Measurements from ENCODE around the gene TSTD2.

TSTD2 gene

GRCh38 chr9:97567894-97568202, 65.3 kb downstream of the TSTD2 start:
- Mint-ChIP-seq H3K27me3 (no peaks in the 10 kb centered on the region), H3K4me3 (no peak overlapping the region), H3K4me1 (ENCODE audit: low read depth) (no peaks in the 10 kb centered on the region), H3K36me3 (ENCODE audit: low read depth) (no peaks in the 10 kb centered on the region), H3K27ac (no peak overlapping the region), H3K9me3 (no peaks in the 10 kb centered on the region)

GRCh38 chr9:97567182-97567893, 65.8 kb downstream of the TSTD2 start:
- Mint-ChIP-seq H3K9me3 (no peaks in the 10 kb centered on the region), H3K4me3 (no peak overlapping the region), H3K27ac (no peak overlapping the region)

GRCh38 chr9:97565262-97565661, 67.9 kb downstream of the TSTD2 start:
- Mint-ChIP-seq H3K36me3 (ENCODE audit: low read depth) (no peaks in the 10 kb centered on the region), H3K9me3 (no peaks in the 10 kb centered on the region), H3K4me3 (no peak overlapping the region), H3K27me3 (peaks cover under 1% of the 10 kb centered on the region), H3K27ac (no peak overlapping the region), H3K4me1 (ENCODE audit: low read depth) (no peaks in the 10 kb centered on the region)

More at GRCh38 chr9:97567182-97567893, 65.8 kb downstream of the TSTD2 start:
- no peaks in the 10 kb centered on the region for H3K27me3 Mint-ChIP-seq
- no peaks in the 10 kb centered on the region for H3K36me3 Mint-ChIP-seq (ENCODE audit: low read depth)
- H3K4me1 Mint-ChIP-seq (ENCODE audit: low read depth): no peaks in the 10 kb centered on the region

GRCh38 chr9:97564291-97565175, 68.6 kb downstream of the TSTD2 start:
- Mint-ChIP-seq H3K4me1 (ENCODE audit: low read depth) (peaks cover 3% of the 10 kb centered on the region), H3K4me3 (no peak overlapping the region), H3K27me3 (peaks cover 8% of the 10 kb centered on the region), H3K27ac (no peak overlapping the region), H3K36me3 (ENCODE audit: low read depth) (no peaks in the 10 kb centered on the region), H3K9me3 (no peaks in the 10 kb centered on the region)

GRCh38 chr9:97563458-97564135, 69.6 kb downstream of the TSTD2 start:
- Mint-ChIP-seq H3K36me3 (ENCODE audit: low read depth) (no peaks in the 10 kb centered on the region), H3K4me3 (no peak overlapping the region), H3K27ac (no peak overlapping the region), H3K27me3 (peaks cover 13% of the 10 kb centered on the region), H3K9me3 (no peaks in the 10 kb centered on the region), H3K4me1 (ENCODE audit: low read depth) (peaks cover 9% of the 10 kb centered on the region)

- Mint-ChIP-seq H3K27ac (no peak overlapping the region), H3K4me3 (no peak overlapping the region), H3K36me3 (ENCODE audit: low read depth) (no peaks in the 10 kb centered on the region), H3K9me3 (no peaks in the 10 kb centered on the region), H3K27me3 (peaks cover 17% of the 10 kb centered on the region), H3K4me1 (ENCODE audit: low read depth) (peaks cover 9% of the 10 kb centered on the region)
Observed at GRCh38 chr9:97562542-97562941, 70.6 kb downstream of the TSTD2 start.

- Mint-ChIP-seq H3K27ac (no peak overlapping the region), H3K4me3 (no peak overlapping the region), H3K36me3 (ENCODE audit: low read depth) (no peaks in the 10 kb centered on the region), H3K9me3 (no peaks in the 10 kb centered on the region), H3K4me1 (ENCODE audit: low read depth) (peaks cover 9% of the 10 kb centered on the region), H3K27me3 (peaks cover 22% of the 10 kb centered on the region)
Observed at GRCh38 chr9:97561501-97561900, 71.7 kb downstream of the TSTD2 start.

GRCh38 chr9:97560851-97561250, 72.3 kb downstream of the TSTD2 start:
- no peak overlapping the region for H3K4me3 Mint-ChIP-seq
- H3K27me3 Mint-ChIP-seq: peaks cover 23% of the 10 kb centered on the region
- H3K4me1 Mint-ChIP-seq (ENCODE audit: low read depth): peaks cover 9% of the 10 kb centered on the region
- H3K9me3 Mint-ChIP-seq: no peaks in the 10 kb centered on the region
- H3K36me3 Mint-ChIP-seq (ENCODE audit: low read depth): no peaks in the 10 kb centered on the region
- no peak overlapping the region for H3K27ac Mint-ChIP-seq

- no peaks in the 10 kb centered on the region for H3K9me3 Mint-ChIP-seq
- peaks cover 9% of the 10 kb centered on the region for H3K4me1 Mint-ChIP-seq (ENCODE audit: low read depth)
- no peaks in the 10 kb centered on the region for H3K36me3 Mint-ChIP-seq (ENCODE audit: low read depth)
- peaks cover 30% of the 10 kb centered on the region for H3K27me3 Mint-ChIP-seq
- H3K4me3 Mint-ChIP-seq: no peak overlapping the region
- no peak overlapping the region for H3K27ac Mint-ChIP-seq
Observed at GRCh38 chr9:97560154-97560553, 73.0 kb downstream of the TSTD2 start.

- peaks cover 35% of the 10 kb centered on the region for H3K27me3 Mint-ChIP-seq
- no peaks in the 10 kb centered on the region for H3K36me3 Mint-ChIP-seq (ENCODE audit: low read depth)
- H3K4me3 Mint-ChIP-seq: no peak overlapping the region
- H3K9me3 Mint-ChIP-seq: no peaks in the 10 kb centered on the region
- H3K27ac Mint-ChIP-seq: no peak overlapping the region
- H3K4me1 Mint-ChIP-seq (ENCODE audit: low read depth): peaks cover 9% of the 10 kb centered on the region
Observed at GRCh38 chr9:97559111-97559514, 74.1 kb downstream of the TSTD2 start.

GRCh38 chr9:97558701-97559101, 74.5 kb downstream of the TSTD2 start:
- Mint-ChIP-seq H3K4me3 (no peak overlapping the region), H3K27ac (no peak overlapping the region), H3K4me1 (ENCODE audit: low read depth) (peaks cover 9% of the 10 kb centered on the region), H3K9me3 (no peaks in the 10 kb centered on the region), H3K27me3 (peaks cover 35% of the 10 kb centered on the region), H3K36me3 (ENCODE audit: low read depth) (no peaks in the 10 kb centered on the region)

- no peaks in the 10 kb centered on the region for H3K9me3 Mint-ChIP-seq
- H3K36me3 Mint-ChIP-seq (ENCODE audit: low read depth): no peaks in the 10 kb centered on the region
- peaks cover 37% of the 10 kb centered on the region for H3K27me3 Mint-ChIP-seq
- no peak overlapping the region for H3K4me3 Mint-ChIP-seq
- no peak overlapping the region for H3K27ac Mint-ChIP-seq
- peaks cover 9% of the 10 kb centered on the region for H3K4me1 Mint-ChIP-seq (ENCODE audit: low read depth)
Observed at GRCh38 chr9:97557606-97558095, 75.5 kb downstream of the TSTD2 start.

GRCh38 chr9:97556721-97557605, 76.2 kb downstream of the TSTD2 start:
- no peak overlapping the region for H3K4me3 Mint-ChIP-seq
- H3K4me1 Mint-ChIP-seq (ENCODE audit: low read depth): peaks cover 9% of the 10 kb centered on the region
- H3K27ac Mint-ChIP-seq: no peak overlapping the region
- H3K27me3 Mint-ChIP-seq: peaks cover 44% of the 10 kb centered on the region
- no peaks in the 10 kb centered on the region for H3K9me3 Mint-ChIP-seq
- H3K36me3 Mint-ChIP-seq (ENCODE audit: low read depth): no peaks in the 10 kb centered on the region

- no peak overlapping the region for H3K4me3 Mint-ChIP-seq
- peaks cover 9% of the 10 kb centered on the region for H3K4me1 Mint-ChIP-seq (ENCODE audit: low read depth)
- no peak overlapping the region for H3K27ac Mint-ChIP-seq
- H3K36me3 Mint-ChIP-seq (ENCODE audit: low read depth): no peaks in the 10 kb centered on the region
- peaks cover 49% of the 10 kb centered on the region for H3K27me3 Mint-ChIP-seq
- no peaks in the 10 kb centered on the region for H3K9me3 Mint-ChIP-seq
Observed at GRCh38 chr9:97556036-97556720, 77.0 kb downstream of the TSTD2 start.

All from stimulated activated naive CD8-positive, alpha-beta T cell treated with anti-CD3 and anti-CD28 coated beads, Interleukin-15, Interleukin-2, amounts not matched to agents 100 ng/mL and 50 ng/mL, for 24 hours (primary cell).